Neural progenitor cell (in vitro differentiated cells): Measurements from ENCODE around the gene ADAMTS3. TPM values are rescaled to one million over a fixed set of nuclear protein-coding genes. Genes with fewer than 3 reads are reported as not detected.

Experiments
- DNase-seq: peaks from one replicate; pipeline ENCODE4 v3.0.0-alpha.2; 2016; ENCODE audit warnings: low spot score
- H2AFZ ChIP-seq: fragments of 200-600 bp; sonication (generic); replicated peaks from 2 replicates; pipeline ENCODE4 v1.6.1; 2016; ENCODE audit warnings: antibody characterized with exemption
- H3F3A ChIP-seq: fragments of 200-600 bp; sonication (generic); 2 replicates; pipeline ENCODE4 v1.6.1; 2016; ENCODE audit warnings: antibody characterized with exemption, low read depth
- H3K27ac ChIP-seq: fragments of 200-600 bp; sonication (generic); 2 replicates; pipeline ENCODE4 v1.5.1; 2016; ENCODE audit warnings: mild to moderate bottlenecking
- H3K27me3 ChIP-seq: fragments of 200-600 bp; sonication (generic); 2 replicates; pipeline ENCODE4 v1.6.1; 2016; ENCODE audit warnings: mild to moderate bottlenecking, moderate library complexity
- H3K36me3 ChIP-seq: fragments of 200-600 bp; sonication (generic); 2 replicates; pipeline ENCODE4 v1.5.1; 2016
- H3K4me1 ChIP-seq: fragments of 200-600 bp; sonication (generic); 2 replicates; pipeline ENCODE4 v1.6.1; 2016; ENCODE audit warnings: mixed run types
- H3K4me2 ChIP-seq: fragments of 200-600 bp; sonication (generic); 2 replicates; pipeline ENCODE4 v1.6.1; 2016
- H3K4me3 ChIP-seq: fragments of 200-600 bp; sonication (generic); 2 replicates; pipeline ENCODE4 v1.5.1; 2016
- H3K79me2 ChIP-seq: fragments of 200-600 bp; sonication (generic); 2 replicates; pipeline ENCODE4 v1.6.1; 2016; ENCODE audit warnings: low read depth
- H3K9ac ChIP-seq: fragments of 200-600 bp; sonication (generic); 2 replicates; pipeline ENCODE4 v1.6.1; 2016
- H3K9me3 ChIP-seq: fragments of 200-600 bp; sonication (generic); 2 replicates; pipeline ENCODE4 v1.5.1; 2016; ENCODE audit warnings: low read depth
- H4K20me1 ChIP-seq: fragments of 200-600 bp; sonication (generic); 2 replicates; pipeline ENCODE4 v1.6.1; 2016; ENCODE audit warnings: low read depth
- H3K27ac Mint-ChIP-seq: 3 replicates; pipeline ENCODE4 v1.8.0; 2021; ENCODE audit warnings: mixed read lengths
- H3K27me3 Mint-ChIP-seq: 2 replicates; pipeline ENCODE4 v1.8.0; 2022; ENCODE audit warnings: low read depth, mild to moderate bottlenecking, inconsistent platforms, moderate library complexity, mixed read lengths; ENCODE audit not compliant: insufficient read depth
- H3K36me3 Mint-ChIP-seq: 3 replicates; pipeline ENCODE4 v1.8.0; 2021; ENCODE audit warnings: mixed read lengths
- H3K4me1 Mint-ChIP-seq: 3 replicates; pipeline ENCODE4 v1.8.0; 2021; ENCODE audit warnings: mixed read lengths
- H3K4me3 Mint-ChIP-seq: 3 replicates; pipeline ENCODE4 v1.8.0; 2021; ENCODE audit warnings: mild to moderate bottlenecking, moderate library complexity, mixed read lengths
- H3K9me3 Mint-ChIP-seq: 3 replicates; pipeline ENCODE4 v1.8.0; 2020; ENCODE audit warnings: mixed read lengths
- CTCF ChIP-seq: fragments of 200-600 bp; sonication (generic); IDR thresholded peaks from 2 replicates; pipeline ENCODE4 v1.5.1; 2017; ENCODE audit warnings: antibody characterized with exemption, mild to moderate bottlenecking
- EZH2 ChIP-seq: fragments of 200-600 bp; sonication (generic); IDR thresholded peaks from 2 replicates; pipeline ENCODE4 v1.6.1; 2017; ENCODE audit warnings: antibody characterized with exemption, mild to moderate bottlenecking, moderate library complexity
- EZH2phosphoT487 ChIP-seq: fragments of 200-600 bp; sonication (generic); IDR thresholded peaks from 2 replicates; pipeline ENCODE4 v1.6.1; 2017; ENCODE audit warnings: antibody characterized with exemption
- total RNA-seq: library from RNA; depleted of rRNA; stranded (reverse); fragments of >200 nt; gene quantifications from 2 replicates; pipeline ENCODE4 v1.2.3, GENCODE V29; 2015; ENCODE audit warnings: low replicate concordance

The ADAMTS3 gene
- total RNA-seq, 1 donor from 2014 or later, result 2.1 TPM

DNA sequence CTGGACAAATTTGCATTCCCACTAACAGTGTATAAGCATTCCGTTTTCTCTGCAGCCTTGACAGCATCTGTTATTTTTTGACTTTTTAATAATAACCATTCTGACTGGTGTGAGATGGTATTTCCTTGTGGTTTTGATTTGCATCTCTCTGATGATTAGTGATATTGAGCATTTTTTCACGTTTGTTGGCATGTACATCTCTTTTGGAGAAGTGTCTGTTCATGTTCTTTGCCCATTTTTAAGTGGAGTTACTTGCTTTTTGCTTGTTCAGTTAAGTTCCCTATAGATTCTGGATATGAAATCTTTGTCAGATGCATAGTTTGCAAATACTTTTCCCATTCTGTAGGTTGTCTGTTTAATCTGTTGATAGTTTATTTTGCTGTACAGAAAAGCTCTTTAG, 68.8 kb downstream of the ADAMTS3 start:
- Mint-ChIP-seq H3K4me3 (no peak overlapping the region), H3K36me3 (no peaks in the 10 kb centered on the region), H3K4me1 (no peaks in the 10 kb centered on the region), H3K27me3 (no peaks in the 10 kb centered on the region), H3K9me3 (peaks cover 23% of the 10 kb centered on the region), H3K27ac (no peak overlapping the region)
- H3K4me2 ChIP-seq, result no peak overlapping the region
- no peaks in the 10 kb centered on the region for H3K36me3 ChIP-seq
- no peaks in the 10 kb centered on the region for H4K20me1 ChIP-seq
- no peaks in the 10 kb centered on the region for H3K4me1 ChIP-seq
- no peak for DNase-seq
- no peaks in the 10 kb centered on the region for H3K27me3 ChIP-seq
- H3F3A ChIP-seq, result no peaks in the 10 kb centered on the region
- H3K27ac ChIP-seq, result no peak overlapping the region
- no peak for TF ChIP-seq CTCF
- TF ChIP-seq EZH2phosphoT487, result no peak
- TF ChIP-seq EZH2, result no peak
- H3K4me3 ChIP-seq, result no peak overlapping the region
- H3K9ac ChIP-seq, result no peak overlapping the region
- no peaks in the 10 kb centered on the region for H3K79me2 ChIP-seq
- no peak overlapping the region for H2AFZ ChIP-seq
- no peaks in the 10 kb centered on the region for H3K9me3 ChIP-seq

DNA sequence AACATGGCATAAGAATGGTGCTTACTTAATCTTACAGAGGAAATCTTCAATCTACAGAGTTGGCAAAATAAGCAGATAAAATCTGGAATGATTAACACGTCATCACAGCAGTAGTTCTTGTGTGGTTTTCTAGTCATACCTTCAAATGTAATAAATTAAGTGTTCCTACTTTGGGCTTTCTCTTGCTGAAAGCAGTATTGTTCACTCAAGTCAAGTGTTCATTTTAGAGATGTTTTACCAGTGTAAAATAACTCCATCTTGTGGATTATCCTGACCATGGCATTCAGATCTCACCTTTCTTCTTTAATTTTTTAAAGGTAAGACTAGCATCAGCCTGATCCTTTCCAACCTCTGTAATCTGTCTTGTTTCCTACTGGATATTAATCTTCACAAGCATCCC, 72.9 kb downstream of the ADAMTS3 start:
- peaks cover 21% of the 10 kb centered on the region for H3K9me3 Mint-ChIP-seq
- no peak for DNase-seq
- H3K4me1 Mint-ChIP-seq, result no peaks in the 10 kb centered on the region
- Histone ChIP-seq H3K27me3 (no peaks in the 10 kb centered on the region), H3K79me2 (no peaks in the 10 kb centered on the region), H3K4me1 (no peaks in the 10 kb centered on the region), H3K4me3 (no peak overlapping the region), H2AFZ (no peak overlapping the region), H3K9me3 (no peaks in the 10 kb centered on the region), H3K27ac (no peak overlapping the region), H3K36me3 (no peaks in the 10 kb centered on the region), H3F3A (no peaks in the 10 kb centered on the region), H3K4me2 (no peak overlapping the region), H4K20me1 (no peaks in the 10 kb centered on the region), H3K9ac (no peak overlapping the region)
- no peak overlapping the region for H3K4me3 Mint-ChIP-seq
- TF ChIP-seq EZH2phosphoT487 (no peak), CTCF (no peak), EZH2 (no peak)
- H3K27ac Mint-ChIP-seq, result no peak overlapping the region
- no peaks in the 10 kb centered on the region for H3K27me3 Mint-ChIP-seq
- peaks cover 4% of the 10 kb centered on the region for H3K36me3 Mint-ChIP-seq

DNA sequence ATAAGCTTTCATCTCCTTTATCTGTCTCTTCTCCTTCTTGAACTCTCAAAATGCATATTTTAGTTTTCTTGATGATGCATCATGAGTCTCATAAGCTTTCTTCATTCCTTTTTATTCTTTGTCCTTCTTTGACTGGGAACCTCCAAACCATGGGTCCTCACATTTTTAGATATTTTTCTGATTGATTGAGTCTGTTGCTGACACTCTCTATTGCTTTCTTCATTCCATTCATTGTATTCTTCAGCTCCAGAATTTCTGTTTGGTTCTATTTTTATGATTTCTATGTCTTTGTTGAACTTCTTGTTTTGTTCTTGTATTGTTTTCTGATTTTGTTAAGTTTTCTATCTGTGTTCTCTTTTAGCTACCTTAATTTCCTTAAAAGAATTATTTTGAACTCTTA, 74.9 kb downstream of the ADAMTS3 start:
- H3K4me3 ChIP-seq, result no peak overlapping the region
- TF ChIP-seq EZH2, result no peak
- TF ChIP-seq EZH2phosphoT487, result no peak
- no peak for TF ChIP-seq CTCF

More for the DNA sequence above, 74.9 kb downstream of the ADAMTS3 start:
- no peak overlapping the region for H2AFZ ChIP-seq
- DNase-seq, result no peak
- no peaks in the 10 kb centered on the region for H4K20me1 ChIP-seq
- Mint-ChIP-seq H3K9me3 (peaks cover 6% of the 10 kb centered on the region), H3K36me3 (peaks cover 4% of the 10 kb centered on the region), H3K27me3 (no peaks in the 10 kb centered on the region), H3K4me1 (no peaks in the 10 kb centered on the region), H3K4me3 (no peak overlapping the region), H3K27ac (no peak overlapping the region)
- H3K27ac ChIP-seq, result no peak overlapping the region
- H3K79me2 ChIP-seq, result no peaks in the 10 kb centered on the region
- no peak overlapping the region for H3K4me2 ChIP-seq
- H3K4me1 ChIP-seq, result no peaks in the 10 kb centered on the region
- no peaks in the 10 kb centered on the region for H3K27me3 ChIP-seq
- no peaks in the 10 kb centered on the region for H3K36me3 ChIP-seq
- no peak overlapping the region for H3K9ac ChIP-seq
- H3F3A ChIP-seq, result no peaks in the 10 kb centered on the region
- no peaks in the 10 kb centered on the region for H3K9me3 ChIP-seq
